GM18520 (cell line): ENCODE measurements around the gene ZNF396.

Experiments
- ATAC-seq: cut with Tn5 transposase; IDR thresholded peaks from one replicate; pipeline ENCODE4 v1.9.1; 2021; ENCODE audit not compliant: unreplicated experiment

Gene ZNF396

GRCh38 chr18:35376742-35377695 is at the start of gene ZNF396:
ZNF396 (minus strand) TSS chr18:35377337; CDS start chr18:35374292, 3,045 bp downstream.
- ATAC-seq, result peak; percentile 76

GRCh38 chr18:35426786-35427185 is 49.6 kb upstream of the ZNF396 start:
- ATAC-seq, result no peak

GRCh38 chr18:35424356-35424755 is 47.2 kb upstream of the ZNF396 start:
- ATAC-seq, result no peak

GRCh38 chr18:35422237-35422636 is 45.1 kb upstream of the ZNF396 start:
- no peak for ATAC-seq

GRCh38 chr18:35418610-35419009 is 41.5 kb upstream of the ZNF396 start:
- ATAC-seq, result no peak

GRCh38 chr18:35417223-35417622 is 40.1 kb upstream of the ZNF396 start:
- no peak for ATAC-seq

GRCh38 chr18:35415511-35416073 is 38.5 kb upstream of the ZNF396 start:
- ATAC-seq, result no peak

GRCh38 chr18:35413163-35413511 is 36.0 kb upstream of the ZNF396 start:
- no peak for ATAC-seq

GRCh38 chr18:35411625-35412351 is 34.7 kb upstream of the ZNF396 start:
- ATAC-seq, result no peak

GRCh38 chr18:35410561-35410960 is 33.4 kb upstream of the ZNF396 start:
- ATAC-seq, result peak; percentile 46

- ATAC-seq, result no peak
Measured at GRCh38 chr18:35409911-35410310, 32.8 kb upstream of the ZNF396 start.

GRCh38 chr18:35408843-35409261 is 31.7 kb upstream of the ZNF396 start:
- no peak for ATAC-seq

GRCh38 chr18:35407871-35408481 is 30.8 kb upstream of the ZNF396 start:
- ATAC-seq, result no peak

GRCh38 chr18:35406666-35407065 is 29.5 kb upstream of the ZNF396 start:
- ATAC-seq, result no peak

GRCh38 chr18:35397976-35398375 is 20.8 kb upstream of the ZNF396 start:
- ATAC-seq, result no peak

- no peak for ATAC-seq
Measured at GRCh38 chr18:35393716-35394115, 16.6 kb upstream of the ZNF396 start.

GRCh38 chr18:35392375-35392774 is 15.2 kb upstream of the ZNF396 start:
- ATAC-seq, result no peak

GRCh38 chr18:35390951-35391700 is 14.0 kb upstream of the ZNF396 start:
- ATAC-seq, result no peak

GRCh38 chr18:35389095-35389618 is 12.0 kb upstream of the ZNF396 start:
- ATAC-seq, result no peak

GRCh38 chr18:35387152-35387571 is 10.0 kb upstream of the ZNF396 start:
- ATAC-seq, result peak; percentile 11
